ENCODE measurements around the gene PEF1. TPM values are rescaled to one million over a fixed set of nuclear protein-coding genes. Genes with fewer than 3 reads are reported as not detected.
A peak's percentile ranks its signal among the peaks of the same experiment; 100 is the strongest.

The PEF1 gene
- total RNA-seq, 4 donors from 2014 or later: 97.9 to 117 (median 103) TPM

DNA sequence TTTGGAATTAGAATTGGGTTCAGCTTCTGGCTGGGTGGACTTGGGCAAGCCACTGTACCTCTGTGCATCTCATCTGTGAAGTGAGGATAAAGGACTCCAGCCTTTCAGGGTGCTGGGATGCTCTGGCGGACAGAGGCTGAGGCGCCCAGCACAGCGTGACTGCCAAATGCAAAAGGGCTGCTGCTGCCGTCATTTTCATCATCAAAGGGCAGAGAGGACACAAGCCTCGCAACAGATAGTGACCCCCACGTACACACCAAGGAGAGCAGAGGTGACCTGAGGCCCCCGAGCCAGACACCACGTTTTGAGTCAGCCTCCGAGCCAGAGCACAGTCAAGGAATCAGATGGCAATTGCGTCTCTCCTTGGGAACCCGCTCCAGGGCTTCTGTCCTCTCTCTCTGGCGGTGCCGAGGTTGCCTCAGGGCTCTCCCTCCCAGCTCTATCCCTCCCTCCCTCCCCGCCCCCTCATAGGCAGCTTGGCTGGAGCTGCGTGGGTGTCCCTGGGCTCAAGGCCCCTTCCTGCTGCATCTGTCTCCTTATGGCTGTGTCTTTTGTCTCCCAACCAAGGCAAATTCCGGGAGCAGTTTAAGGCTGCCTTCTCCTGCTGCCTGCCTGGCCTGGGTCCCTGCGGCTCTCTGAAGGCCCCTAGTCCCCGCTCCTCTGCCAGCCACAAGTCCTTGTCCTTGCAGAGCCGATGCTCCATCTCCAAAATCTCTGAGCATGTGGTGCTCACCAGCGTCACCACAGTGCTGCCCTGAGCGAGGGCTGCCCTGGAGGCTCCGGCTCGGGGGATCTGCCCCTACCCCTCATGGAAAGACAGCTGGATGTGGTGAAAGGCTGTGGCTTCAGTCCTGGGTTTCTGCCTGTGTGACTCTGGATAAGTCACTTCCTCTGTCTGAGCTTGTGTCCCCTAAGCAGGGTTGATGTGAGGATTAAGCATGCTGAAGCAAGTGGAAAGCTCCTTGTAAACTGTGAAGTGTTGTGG lies 18.2 kb downstream of the PEF1 start:
- H3K9me3 ChIP-seq: no peaks in the 10 kb centered on the region
- H3K4me3 ChIP-seq: no peak overlapping the region
- no peak for DNase-seq (ENCODE audit: low spot score in 2 of 2)
- TF ChIP-seq POLR2A (IDR thresholded peaks at IDR 0.05): no peak
- no peak for TF ChIP-seq EP300 (IDR thresholded peaks at IDR 0.05)
- TF ChIP-seq, protein P1, sequence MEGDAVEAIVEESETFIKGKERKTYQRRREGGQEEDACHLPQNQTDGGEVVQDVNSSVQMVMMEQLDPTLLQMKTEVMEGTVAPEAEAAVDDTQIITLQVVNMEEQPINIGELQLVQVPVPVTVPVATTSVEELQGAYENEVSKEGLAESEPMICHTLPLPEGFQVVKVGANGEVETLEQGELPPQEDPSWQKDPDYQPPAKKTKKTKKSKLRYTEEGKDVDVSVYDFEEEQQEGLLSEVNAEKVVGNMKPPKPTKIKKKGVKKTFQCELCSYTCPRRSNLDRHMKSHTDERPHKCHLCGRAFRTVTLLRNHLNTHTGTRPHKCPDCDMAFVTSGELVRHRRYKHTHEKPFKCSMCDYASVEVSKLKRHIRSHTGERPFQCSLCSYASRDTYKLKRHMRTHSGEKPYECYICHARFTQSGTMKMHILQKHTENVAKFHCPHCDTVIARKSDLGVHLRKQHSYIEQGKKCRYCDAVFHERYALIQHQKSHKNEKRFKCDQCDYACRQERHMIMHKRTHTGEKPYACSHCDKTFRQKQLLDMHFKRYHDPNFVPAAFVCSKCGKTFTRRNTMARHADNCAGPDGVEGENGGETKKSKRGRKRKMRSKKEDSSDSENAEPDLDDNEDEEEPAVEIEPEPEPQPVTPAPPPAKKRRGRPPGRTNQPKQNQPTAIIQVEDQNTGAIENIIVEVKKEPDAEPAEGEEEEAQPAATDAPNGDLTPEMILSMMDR (IDR thresholded peaks at IDR 0.05): no peak
- no peak for TF ChIP-seq POLR2AphosphoS5 (IDR thresholded peaks at IDR 0.05)
- WGBS: 58% methylated on average over 21 of the region's 23 CpGs
- H3K27ac ChIP-seq: peak overlapping the region; percentile 65
- peaks cover 35% of the 10 kb centered on the region for H3K36me3 ChIP-seq
- no peaks in the 10 kb centered on the region for H3K27me3 ChIP-seq
- H3K4me1 ChIP-seq: peaks cover 25% of the 10 kb centered on the region

GRCh38 chr1:31625561-31626222 lies 19.0 kb downstream of the PEF1 start:
- no peak overlapping the region for H3K4me3 ChIP-seq
- H3K4me1 ChIP-seq: peaks cover 25% of the 10 kb centered on the region

GRCh38 chr1:31624731-31625514 lies 19.8 kb downstream of the PEF1 start:
- Histone ChIP-seq H3K27me3 (no peaks in the 10 kb centered on the region), H3K4me1 (peaks cover 25% of the 10 kb centered on the region), H3K27ac (no peak overlapping the region), H3K4me3 (no peak overlapping the region), H3K36me3 (peaks cover 20% of the 10 kb centered on the region), H3K9me3 (no peaks in the 10 kb centered on the region)
- WGBS: 95% methylated on average over 13 of the region's 16 CpGs
- TF ChIP-seq EP300 (IDR thresholded peaks at IDR 0.05): no peak
- TF ChIP-seq, protein P1 (IDR thresholded peaks at IDR 0.05): no peak
- peak in 1 of 2 donors; percentile 79 for DNase-seq (ENCODE audit: low spot score in 2 of 2)

More at GRCh38 chr1:31625561-31626222, 19.0 kb downstream of the PEF1 start:
- H3K9me3 ChIP-seq: no peaks in the 10 kb centered on the region
- 81% methylated on average over 4 of the region's 4 CpGs for WGBS
- H3K27me3 ChIP-seq: no peaks in the 10 kb centered on the region
- TF ChIP-seq EP300 (IDR thresholded peaks at IDR 0.05) (no peak), POLR2AphosphoS5 (IDR thresholded peaks at IDR 0.05) (no peak), POLR2A (IDR thresholded peaks at IDR 0.05) (no peak)
- TF ChIP-seq, protein P1 (IDR thresholded peaks at IDR 0.05): no peak
- H3K36me3 ChIP-seq: peaks cover 28% of the 10 kb centered on the region
- no peak overlapping the region for H3K27ac ChIP-seq
- no peak for DNase-seq (ENCODE audit: low spot score in 2 of 2)

DNA sequence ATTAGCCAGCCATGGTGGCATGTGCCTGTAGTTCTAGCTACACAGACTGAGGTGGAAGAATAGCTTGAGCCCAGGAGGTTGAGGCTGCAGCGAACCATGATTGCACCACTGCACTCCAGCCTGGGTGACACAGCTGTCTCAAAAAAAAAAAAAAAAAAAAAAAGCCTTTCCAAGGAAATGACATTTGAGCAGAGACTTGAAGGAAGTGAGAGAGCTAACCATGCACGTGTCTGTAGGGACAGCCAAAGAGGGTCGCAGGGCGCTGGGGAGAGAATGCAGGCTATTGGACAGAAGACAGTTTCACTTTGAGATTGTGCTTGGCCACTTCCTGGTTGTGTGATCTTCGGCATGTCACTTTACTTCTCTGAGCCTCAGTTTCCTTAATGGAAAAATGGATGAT lies 20.4 kb downstream of the PEF1 start:
- TF ChIP-seq POLR2AphosphoS5 (IDR thresholded peaks at IDR 0.05): no peak
- TF ChIP-seq, protein P1 (IDR thresholded peaks at IDR 0.05): no peak
- TF ChIP-seq EP300 (IDR thresholded peaks at IDR 0.05): no peak
- no peak for TF ChIP-seq POLR2A (IDR thresholded peaks at IDR 0.05)
- no peaks in the 10 kb centered on the region for H3K9me3 ChIP-seq
- no peak overlapping the region for H3K4me3 ChIP-seq
- peaks cover under 1% of the 10 kb centered on the region for H3K27me3 ChIP-seq
- no peak overlapping the region for H3K27ac ChIP-seq
- H3K4me1 ChIP-seq: peaks cover 25% of the 10 kb centered on the region
- H3K36me3 ChIP-seq: peaks cover 14% of the 10 kb centered on the region
- 72% methylated on average over 5 of the region's 5 CpGs for WGBS
- DNase-seq (ENCODE audit: low spot score in 2 of 2): peak in 1 of 2 donors; percentile 50

Data from suprapubic skin (tissue), 4 donors.